HFF-Myc (cell line): ENCODE measurements around the gene TNRC6C.

Experiments
- DNase-seq: peaks from one replicate; pipeline ENCODE4 v3.0.0-alpha.2; 2011; ENCODE audit warnings: low read depth; ENCODE audit errors: extremely low read depth
- H3K4me3 ChIP-seq: replicated peaks from 2 replicates; pipeline ENCODE4 v1.5.1; 2011; ENCODE audit warnings: low read depth, mild to moderate bottlenecking, control low read depth, low read length
- TF ChIP-seq, protein P1 (sequence below): IDR thresholded peaks from 2 replicates; pipeline ENCODE4 v1.5.1; 2012; ENCODE audit warnings: mild to moderate bottlenecking, low read depth, low read length, control low read depth; ENCODE audit errors: missing control alignments

TNRC6C gene

DNA sequence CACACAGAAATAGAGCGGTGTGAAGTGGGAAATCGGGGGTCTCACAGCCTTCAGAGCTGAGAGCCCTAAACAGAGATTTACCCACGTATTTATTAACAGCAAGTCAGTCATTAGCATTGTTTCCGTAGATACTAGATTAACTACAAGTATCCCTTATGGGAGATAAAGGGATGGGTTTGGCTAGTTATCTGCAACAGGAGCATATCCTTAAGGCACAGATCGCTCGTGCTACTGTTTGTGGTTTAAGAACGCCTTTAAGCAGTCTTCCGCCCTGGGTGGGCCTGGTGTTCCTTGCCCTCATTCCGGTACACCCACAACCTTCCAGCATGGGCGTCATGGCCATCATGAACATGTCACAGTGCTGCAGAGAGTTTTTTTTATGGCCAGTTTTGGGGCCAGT is 143.0 kb downstream of the TNRC6C start:
- no peak for DNase-seq
- TF ChIP-seq, protein P1, sequence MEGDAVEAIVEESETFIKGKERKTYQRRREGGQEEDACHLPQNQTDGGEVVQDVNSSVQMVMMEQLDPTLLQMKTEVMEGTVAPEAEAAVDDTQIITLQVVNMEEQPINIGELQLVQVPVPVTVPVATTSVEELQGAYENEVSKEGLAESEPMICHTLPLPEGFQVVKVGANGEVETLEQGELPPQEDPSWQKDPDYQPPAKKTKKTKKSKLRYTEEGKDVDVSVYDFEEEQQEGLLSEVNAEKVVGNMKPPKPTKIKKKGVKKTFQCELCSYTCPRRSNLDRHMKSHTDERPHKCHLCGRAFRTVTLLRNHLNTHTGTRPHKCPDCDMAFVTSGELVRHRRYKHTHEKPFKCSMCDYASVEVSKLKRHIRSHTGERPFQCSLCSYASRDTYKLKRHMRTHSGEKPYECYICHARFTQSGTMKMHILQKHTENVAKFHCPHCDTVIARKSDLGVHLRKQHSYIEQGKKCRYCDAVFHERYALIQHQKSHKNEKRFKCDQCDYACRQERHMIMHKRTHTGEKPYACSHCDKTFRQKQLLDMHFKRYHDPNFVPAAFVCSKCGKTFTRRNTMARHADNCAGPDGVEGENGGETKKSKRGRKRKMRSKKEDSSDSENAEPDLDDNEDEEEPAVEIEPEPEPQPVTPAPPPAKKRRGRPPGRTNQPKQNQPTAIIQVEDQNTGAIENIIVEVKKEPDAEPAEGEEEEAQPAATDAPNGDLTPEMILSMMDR: no peak

DNA sequence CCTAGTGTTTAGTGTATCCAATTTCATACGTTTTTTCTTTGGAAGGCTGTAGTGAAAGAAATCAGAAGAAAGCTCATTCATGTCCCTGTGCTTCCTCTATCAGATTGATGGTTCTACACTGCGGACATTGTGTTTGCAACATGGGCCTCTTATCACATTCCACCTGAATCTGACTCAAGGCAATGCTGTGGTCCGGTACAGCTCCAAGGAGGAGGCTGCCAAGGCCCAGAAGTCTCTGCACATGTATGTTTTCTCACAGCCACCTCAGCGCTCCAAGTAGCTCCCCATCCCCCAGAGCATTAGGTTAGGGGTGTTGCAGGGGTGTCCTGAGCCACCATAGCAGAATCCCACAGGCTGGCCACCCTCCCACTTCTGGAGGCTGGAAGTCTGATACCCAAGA is 144.8 kb downstream of the TNRC6C start:
- no peak for DNase-seq
- TF ChIP-seq, protein P1: no peak
- H3K4me3 ChIP-seq: no peak overlapping the region

More for the DNA sequence above, 143.0 kb downstream of the TNRC6C start:
- H3K4me3 ChIP-seq: no peak overlapping the region

DNA sequence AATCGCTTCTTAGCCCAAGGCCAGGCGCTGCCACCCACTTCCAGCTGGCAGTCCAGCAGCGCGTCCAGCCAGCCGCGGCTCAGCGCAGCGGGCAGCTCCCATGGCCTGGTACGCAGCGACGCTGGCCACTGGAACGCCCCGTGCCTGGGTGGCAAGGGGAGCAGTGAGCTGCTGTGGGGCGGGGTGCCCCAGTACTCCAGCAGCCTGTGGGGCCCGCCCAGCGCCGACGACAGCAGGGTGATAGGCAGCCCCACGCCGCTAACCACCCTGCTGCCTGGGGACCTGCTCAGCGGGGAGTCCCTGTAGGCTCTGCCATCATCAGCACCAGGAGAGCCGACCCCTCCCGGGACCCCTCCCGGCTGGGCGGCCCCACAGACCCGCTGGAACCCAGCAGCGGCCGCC is 146.0 kb downstream of the TNRC6C start:
- TF ChIP-seq, protein P1: no peak
- DNase-seq: no peak
- no peak overlapping the region for H3K4me3 ChIP-seq

DNA sequence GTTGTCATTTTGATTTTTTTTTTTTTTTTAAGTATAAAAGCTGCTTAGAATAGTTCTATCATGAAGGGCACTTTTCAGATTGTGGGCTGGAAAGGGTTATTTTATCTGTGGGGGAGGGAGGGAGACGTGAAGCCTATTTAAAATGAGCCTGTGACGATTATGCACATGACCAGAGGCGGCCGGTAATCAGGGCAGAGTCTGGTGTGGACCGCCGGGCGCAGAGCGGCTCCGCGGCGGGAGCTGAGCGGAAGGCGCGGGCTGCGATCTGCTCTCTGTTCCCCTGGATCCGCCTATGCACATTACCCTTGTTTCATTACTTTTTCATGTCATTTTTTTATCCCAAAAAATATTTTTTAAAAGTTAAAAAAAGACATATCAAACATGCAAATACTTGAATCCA is 146.6 kb downstream of the TNRC6C start:
- DNase-seq: no peak
- no peak overlapping the region for H3K4me3 ChIP-seq
- TF ChIP-seq, protein P1: no peak

DNA sequence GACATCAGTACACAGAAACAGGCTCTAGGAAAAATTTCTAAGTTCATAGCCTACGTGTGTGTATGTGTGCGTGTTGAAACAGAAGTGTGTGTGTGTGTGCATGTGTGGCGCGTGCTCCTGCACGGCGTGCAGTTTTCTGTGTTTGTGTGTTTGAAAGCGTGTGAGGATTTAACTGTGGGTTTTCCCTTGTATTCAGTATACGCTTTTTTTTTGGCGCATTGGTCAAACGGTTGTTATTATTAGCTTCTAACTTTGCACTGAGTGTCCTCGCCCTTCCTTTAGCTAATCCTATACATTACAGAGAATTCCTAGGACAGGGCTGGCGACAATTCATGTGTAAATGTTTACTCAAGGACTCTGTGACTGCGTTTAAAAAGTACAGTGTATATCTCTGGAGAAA is 147.0 kb downstream of the TNRC6C start:
- TF ChIP-seq, protein P1: no peak
- no peak overlapping the region for H3K4me3 ChIP-seq
- DNase-seq: no peak

DNA sequence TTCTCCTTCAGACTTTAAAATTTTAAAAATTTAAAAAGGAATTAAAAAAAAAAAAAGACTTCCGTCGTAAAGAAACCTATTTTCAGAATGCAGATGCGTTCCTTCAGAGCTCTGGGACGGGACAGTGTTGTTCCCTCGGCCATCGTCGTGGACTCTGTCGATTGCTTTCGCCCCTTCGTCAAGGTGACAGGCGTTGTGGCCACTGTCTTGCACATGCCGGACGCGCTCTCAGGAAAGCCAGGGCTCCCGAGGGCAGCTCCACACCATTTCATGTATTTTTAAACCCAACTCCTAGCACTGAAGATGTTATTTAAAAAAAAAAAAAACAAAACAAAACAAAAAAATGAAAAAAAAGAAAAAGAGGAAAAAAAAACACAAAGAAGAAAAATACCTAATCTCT is 147.7 kb downstream of the TNRC6C start:
- TF ChIP-seq, protein P1: no peak
- no peak overlapping the region for H3K4me3 ChIP-seq
- no peak for DNase-seq

DNA sequence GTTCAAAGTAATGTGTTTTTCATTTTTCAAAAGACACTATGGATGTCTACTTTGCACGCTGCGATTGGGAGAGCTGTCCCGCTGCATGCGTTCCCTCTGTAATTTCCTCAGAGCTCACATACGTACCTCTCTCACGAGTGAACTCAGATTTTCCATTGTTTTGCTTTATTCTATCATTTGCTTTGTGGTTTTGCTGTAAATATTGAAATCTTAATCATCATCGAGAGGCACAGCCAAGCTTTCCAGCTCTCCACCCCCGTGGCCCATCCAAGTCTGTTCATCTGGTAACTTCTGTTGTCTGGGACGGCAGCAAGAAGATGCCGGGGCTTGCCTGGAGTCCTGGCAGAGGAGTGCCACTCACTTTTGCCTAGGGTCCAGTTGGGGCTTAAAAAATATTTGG is 149.0 kb downstream of the TNRC6C start:
- TF ChIP-seq, protein P1: no peak
- no peak overlapping the region for H3K4me3 ChIP-seq
- no peak for DNase-seq
